K562 (cell line): ENCODE measurements around the gene SELENOI. TPM values are rescaled to one million over a fixed set of nuclear protein-coding genes. Genes with fewer than 3 reads are reported as not detected.
A peak's percentile ranks its signal among the peaks of the same experiment; 100 is the strongest.

ENCODE experiments used
- ARHGAP35 ChIP-seq: fragments of 450-650 bp; IDR thresholded peaks from 2 replicates; pipeline ENCODE4 v1.6.1; 2018; ENCODE audit not compliant: partially characterized antibody
- ATF1 ChIP-seq, 2 experiments: fragments of 450-650 bp in 1 of 2; IDR thresholded peaks; 2 replicates each; pipeline ENCODE4 v1.6.1; 2016; ENCODE audit warnings: missing compliant biosample characterization in 1 of 2, missing genetic modification characterization in 1 of 2
- CHD2 ChIP-seq: IDR thresholded peaks from 2 replicates; pipeline ENCODE4 v1.6.1; 2011; ENCODE audit warnings: low read depth, low read length
- CREM ChIP-seq: IDR thresholded peaks from 2 replicates; pipeline ENCODE4 v1.6.1; 2014; ENCODE audit warnings: antibody characterized with exemption, low read depth
- DPF2 ChIP-seq: fragments of 450-650 bp; IDR thresholded peaks from 2 replicates; pipeline ENCODE4 v1.6.1; 2016
- FOXM1 ChIP-seq, 2 experiments: fragments of 450-650 bp in 1 of 2; sonication (generic) in 1 of 2; formaldehyde crosslinking in 1 of 2; IDR thresholded peaks; 2 replicates each; pipeline versions ENCODE4 v1.6.1 to v1.9.0; 2017 to 2022; ENCODE audit warnings: low read depth in 2 of 2, mild to moderate bottlenecking in 2 of 2, missing genetic modification reagents in 1 of 2, moderate library complexity in 1 of 2
- MBD1 ChIP-seq: fragments of 250-450 bp; sonication (Bioruptor Pico); IDR thresholded peaks from 2 replicates; pipeline ENCODE4 v1.8.0; 2022; ENCODE audit warnings: inconsistent platforms
- MTA3 ChIP-seq: fragments of 450-650 bp; formaldehyde crosslinking; IDR thresholded peaks from 2 replicates; pipeline ENCODE4 v1.6.1; 2017; ENCODE audit warnings: mild to moderate bottlenecking, borderline replicate concordance
- POU5F1 ChIP-seq: fragments of 150-350 bp; IDR thresholded peaks from 2 replicates; pipeline ENCODE4 v1.6.1; 2014; ENCODE audit warnings: borderline replicate concordance, low read length, low read depth, mild to moderate bottlenecking; ENCODE audit not compliant: partially characterized antibody
- SIX5 ChIP-seq, 2 experiments: IDR thresholded peaks; 2 replicates each; pipeline ENCODE4 v1.6.1; 2011; ENCODE audit warnings: low read length in 2 of 2, borderline replicate concordance in 1 of 2, low read depth in 1 of 2, mild to moderate bottlenecking in 1 of 2, moderate library complexity in 1 of 2; ENCODE audit not compliant: insufficient read depth in 1 of 2
- STAG1 ChIP-seq: sonication (generic); formaldehyde crosslinking; IDR thresholded peaks from 2 replicates; pipeline ENCODE4 v1.5.0; 2020; ENCODE audit warnings: missing genetic modification reagents, borderline replicate concordance
- STAT5B ChIP-seq: fragments of 250-450 bp; sonication (Bioruptor Pico); IDR thresholded peaks from 2 replicates; pipeline ENCODE4 v1.8.0; 2021; ENCODE audit warnings: mild to moderate bottlenecking, inconsistent platforms
- STAT6 ChIP-seq: sonication (generic); formaldehyde crosslinking; IDR thresholded peaks from 2 replicates; pipeline ENCODE4 v1.8.1; 2023; ENCODE audit warnings: mild to moderate bottlenecking, missing genetic modification reagents
- SUPT5H ChIP-seq: fragments of 450-650 bp; IDR thresholded peaks from 2 replicates; pipeline ENCODE4 v1.6.1; 2016
- USF2 ChIP-seq: sonication (generic); formaldehyde crosslinking; IDR thresholded peaks from 2 replicates; pipeline ENCODE4 v1.5.0; 2020; ENCODE audit warnings: missing genetic modification reagents
- VEZF1 ChIP-seq: fragments of 200-800 bp; sonication (Bioruptor generic); IDR thresholded peaks from 2 replicates; pipeline ENCODE4 v1.6.1; 2017; ENCODE audit warnings: missing genetic modification characterization, missing compliant biosample characterization
- ZBTB43 ChIP-seq: sonication (generic); formaldehyde crosslinking; IDR thresholded peaks from 2 replicates; pipeline ENCODE4 v1.8.0; 2023; ENCODE audit warnings: mild to moderate bottlenecking, missing genetic modification reagents
- ZNF133 ChIP-seq: fragments of 250-450 bp; sonication (Bioruptor Pico); IDR thresholded peaks from 2 replicates; pipeline ENCODE4 v1.4.0; 2020; ENCODE audit warnings: mild to moderate bottlenecking
- ZNF175 ChIP-seq: fragments of 200-800 bp; sonication (Bioruptor generic); IDR thresholded peaks from 2 replicates; pipeline ENCODE4 v1.6.1; 2016; ENCODE audit warnings: low read depth, mild to moderate bottlenecking, missing genetic modification characterization, missing compliant biosample characterization
- ZNF695 ChIP-seq: fragments of 450-650 bp; formaldehyde crosslinking; IDR thresholded peaks from 2 replicates; pipeline ENCODE4 v1.4.0; 2020; ENCODE audit warnings: mild to moderate bottlenecking, moderate library complexity
- polyA plus RNA-seq, 8 experiments: library from polyadenylated mRNA; depleted of rRNA in 4 of 8; stranded (reverse) in 5 of 8; unstranded in 3 of 8; fragments of >200 nt; fragmentation: Nextera tagmentation in 2 of 8; fragmentation: Illumina TruSeq in 1 of 8; extraction: Ambion mirVana in 2 of 8; extraction: Trizol in 1 of 8; gene quantifications; 2 replicates each; pipeline versions ENCODE4 v1.2.1 to v1.2.3, GENCODE V29; 2011 to 2014; ENCODE audit warnings: inconsistent platforms in 1 of 8, missing spikeins in 1 of 8
- total RNA-seq, 7 experiments: library from RNA; depleted of rRNA in 6 of 7; stranded (reverse); fragments of >200 nt in 6 of 7; fragmentation: Illumina TruSeq in 2 of 7; extraction: Trizol in 2 of 7; gene quantifications; 2 replicates each; pipeline versions ENCODE4 v1.2.1 to v1.2.3, GENCODE V29; 2011 to 2021; ENCODE audit warnings: low replicate concordance in 1 of 7

Gene SELENOI
- total and polyA plus RNA-seq, 9 of the 15 experiments (the other 6 are each of a cell fraction or from before 2014, with no cell fraction given), result 9.6 to 46.9 (median 24.4) TPM

- TF ChIP-seq STAT5B (no peak), FOXM1 (IDR thresholded peaks at IDR 0.05; ENCODE audit: low read depth) (no peak; the same call in 1 of the 2 replicates), FOXM1 (CRISPR knock-in tag; IDR thresholded peaks at IDR 0.05; ENCODE audit: low read depth) (no peak), POU5F1 (no peak), ZNF133 (CRISPR knock-in tag) (no peak), ZNF175 (CRISPR knock-in tag) (no peak), VEZF1 (CRISPR knock-in tag) (no peak), ARHGAP35 (no peak), SUPT5H (0 out of 2 replicates have a peak, but pooled peaks have one; percentile 34), CREM (peak; percentile 91), ATF1 (CRISPR knock-in tag; IDR thresholded peaks at IDR 0.05) (no peak), ATF1 (tag; IDR thresholded peaks at IDR 0.05) (peak; percentile 81), ZNF695 (no peak), SIX5 (IDR thresholded peaks at IDR 0.05; ENCODE audit: borderline replicate concordance in 1 of 2, insufficient read depth in 1 of 2, low read depth in 1 of 2, low read length in 2 of 2) (no peak), USF2 (CRISPR knock-in tag) (no peak), DPF2 (peak; percentile 93), STAG1 (CRISPR knock-in tag) (no peak), MBD1 (CRISPR knock-in tag) (no peak), STAT6 (no peak), MTA3 (0 out of 2 replicates have a peak, but pooled peaks have one; percentile 27), ZBTB43 (no peak), CHD2 (no peak)
These were observed 1.2 kb upstream of the SELENOI start (continued) for GRCh38 chr2:26344581-26345282.
